ENCODE results near the gene POLR3G.

GRCh38 chr5:90551376-90551775 lies 76.7 kb downstream of the POLR3G start:
- TF ChIP-seq CTCF (IDR thresholded peaks at IDR 0.05; ENCODE audit: low read length) (no peak), EZH2 (IDR thresholded peaks at IDR 0.05; ENCODE audit: borderline replicate concordance, low read length) (no peak)

Measured in OCI-LY1 (cell line).